Effector memory CD4-positive, alpha-beta T cell (primary cell): ENCODE results near the gene ALDH3A1.

ENCODE experiments used
- DNase-seq, 3 donors: peaks; one replicate each; pipeline ENCODE4 v3.0.0-alpha.2; 2020
- H3K27ac ChIP-seq: 2 replicates; pipeline ENCODE4 v1.7.0; 2013; ENCODE audit warnings: mild to moderate bottlenecking, low read length, moderate library complexity; ENCODE audit not compliant: insufficient read depth, poor library complexity, severe bottlenecking
- H3K27me3 ChIP-seq: replicated peaks from 2 replicates; pipeline ENCODE4 v1.7.0; 2013; ENCODE audit warnings: mild to moderate bottlenecking, low read length; ENCODE audit not compliant: insufficient read depth, control insufficient read depth, poor library complexity, severe bottlenecking
- H3K36me3 ChIP-seq: 2 replicates; pipeline ENCODE4 v1.7.0; 2013; ENCODE audit warnings: mild to moderate bottlenecking, low read length, moderate library complexity; ENCODE audit not compliant: control insufficient read depth, insufficient read depth
- H3K4me1 ChIP-seq: 2 replicates; pipeline ENCODE4 v1.7.0; 2013; ENCODE audit warnings: low read length, mild to moderate bottlenecking; ENCODE audit not compliant: control insufficient read depth, insufficient read depth, poor library complexity, severe bottlenecking
- H3K4me3 ChIP-seq: 2 replicates; pipeline ENCODE4 v1.7.0; 2013; ENCODE audit warnings: low read length, low read depth, mild to moderate bottlenecking; ENCODE audit not compliant: insufficient read depth, poor library complexity, severe bottlenecking
- H3K9me3 ChIP-seq: 2 replicates; pipeline ENCODE4 v1.7.0; 2013; ENCODE audit warnings: mild to moderate bottlenecking, low read length, moderate library complexity; ENCODE audit not compliant: control insufficient read depth

ALDH3A1 gene

DNA sequence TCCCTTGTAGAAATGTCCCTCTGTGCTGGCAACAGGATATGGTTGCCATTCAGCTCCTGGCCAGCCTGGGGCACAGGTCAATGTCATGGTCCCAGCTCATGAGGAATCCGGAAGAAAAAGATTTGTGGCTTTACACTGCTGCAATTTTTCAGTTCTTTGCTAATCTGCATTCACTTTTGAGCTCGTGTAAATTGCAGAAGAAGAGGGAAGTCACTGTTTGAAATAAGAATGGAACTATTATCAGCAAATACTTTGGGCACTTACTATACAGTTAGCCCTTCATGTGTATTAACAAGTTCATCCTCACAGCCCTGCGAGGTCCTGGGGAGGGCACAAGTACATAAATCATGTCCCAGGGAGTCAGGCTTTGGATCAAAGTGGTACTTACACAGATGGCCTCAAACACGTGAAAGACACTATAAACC lies 45.9 kb downstream of the ALDH3A1 start:
- no peaks in the 10 kb centered on the region for H3K36me3 ChIP-seq
- no peaks in the 10 kb centered on the region for H3K27me3 ChIP-seq
- H3K4me1 ChIP-seq = no peaks in the 10 kb centered on the region
- H3K27ac ChIP-seq = no peak overlapping the region
- H3K4me3 ChIP-seq = no peak overlapping the region
- no peaks in the 10 kb centered on the region for H3K9me3 ChIP-seq
- DNase-seq = no peak
